GM12878 (cell line): ENCODE data around the gene AEN. TPM values are rescaled to one million over a fixed set of nuclear protein-coding genes. Genes with fewer than 3 reads are reported as not detected.

Experiments
- ATAC-seq: fragments of 200-7000 bp; cut with Tn5 transposase; 3 replicates; pipeline ENCODE4 v1.9.1; 2020; ENCODE audit warnings: mild to moderate bottlenecking, moderate library complexity
- BruUV-seq: library from RNA; stranded (reverse); fragments of 400-500 nt; replicated peaks from 2 replicates; lab custom pipeline; 2021; lab: Mats Ljungman, UMichigan
- CTCF ChIA-PET: fragments of 300-600 bp; sonication (Branson Sonifier 250); formaldehyde crosslinking; extraction: SDS; loops from one replicate; lab custom pipeline; 2021; ENCODE audit warnings: inconsistent platforms; lab: Yijun Ruan, JAX
- POLR2A ChIA-PET: fragments of 350-600 bp; formaldehyde crosslinking; extraction: SDS; loops from one replicate; lab custom pipeline; 2021; ENCODE audit warnings: inconsistent platforms; lab: Charles Lee
- RAD21 ChIA-PET: fragments of 300-600 bp; sonication (Branson Sonifier 250); formaldehyde crosslinking; loops from one replicate; lab custom pipeline; 2023; ENCODE audit warnings: antibody characterized with exemption; ENCODE audit not compliant: unreplicated experiment; lab: Charles Lee
- SMC1A ChIA-PET: fragments of 300-600 bp; sonication (Branson Sonifier 250); formaldehyde crosslinking; loops from one replicate; lab custom pipeline; 2023; ENCODE audit not compliant: unreplicated experiment, uncharacterized antibody; lab: Charles Lee
- DNase-seq: peaks from one replicate; pipeline ENCODE4 v3.0.0-alpha.2; 2011; ENCODE audit warnings: low read depth, low spot score
- FAIRE-seq: peaks from 3 replicates; lab custom pipeline; 2011; peaks lifted over from hg19 to GRCh38; lab: Jason Lieb, UNC
- H2AFZ ChIP-seq: 2 replicates; pipeline ENCODE4 v1.6.0; 2011; ENCODE audit warnings: low read depth, low read length, control low read depth; ENCODE audit not compliant: control insufficient read depth
- H3K27ac ChIP-seq: 2 replicates; pipeline ENCODE4 v1.5.1; 2011; ENCODE audit warnings: control low read depth; ENCODE audit not compliant: control insufficient read depth, insufficient read depth
- H3K27me3 ChIP-seq, 2 experiments: replicated peaks in 1 of 2; 2 replicates each; pipeline versions ENCODE4 v1.6.0 to v1.6.1; 2011; ENCODE audit warnings: low read length in 1 of 2; ENCODE audit not compliant: control insufficient read depth in 2 of 2, insufficient read depth in 2 of 2
- H3K36me3 ChIP-seq, 2 experiments: 2 replicates each; pipeline ENCODE4 v1.5.1; 2011; ENCODE audit warnings: low read length in 1 of 2; ENCODE audit not compliant: control insufficient read depth in 2 of 2, insufficient read depth in 2 of 2
- H3K4me1 ChIP-seq: 2 replicates; pipeline ENCODE4 v1.6.1; 2011; ENCODE audit warnings: mild to moderate bottlenecking, low read length, moderate library complexity, mixed read lengths; ENCODE audit not compliant: control insufficient read depth, insufficient read depth
- H3K4me2 ChIP-seq: 2 replicates; pipeline ENCODE4 v1.6.0; 2011; ENCODE audit warnings: control low read depth; ENCODE audit not compliant: control insufficient read depth, insufficient read depth
- H3K4me3 ChIP-seq: fragments of 200-600 bp; sonication (generic); 2 replicates; pipeline ENCODE4 v1.5.1; 2016
- H3K79me2 ChIP-seq: 2 replicates; pipeline ENCODE4 v1.6.0; 2011; ENCODE audit warnings: low read length; ENCODE audit not compliant: control insufficient read depth, insufficient read depth
- H3K9ac ChIP-seq: 2 replicates; pipeline ENCODE4 v1.8.0; 2011; ENCODE audit warnings: low read length, control low read depth, mixed read lengths; ENCODE audit not compliant: control insufficient read depth, insufficient read depth
- H3K9me3 ChIP-seq: replicated peaks from 3 replicates; pipeline ENCODE4 v1.5.1; 2011; ENCODE audit warnings: mild to moderate bottlenecking, low read length; ENCODE audit not compliant: control insufficient read depth, insufficient read depth
- H4K20me1 ChIP-seq: 2 replicates; pipeline ENCODE4 v1.6.0; 2011; ENCODE audit not compliant: control insufficient read depth, insufficient read depth
- BCL11A ChIP-seq: IDR thresholded peaks from 2 replicates; pipeline ENCODE4 v1.6.1; 2011; ENCODE audit warnings: low read depth, low read length
- DPF2 ChIP-seq: fragments of 450-650 bp; IDR thresholded peaks from 2 replicates; pipeline ENCODE4 v1.6.1; 2017; ENCODE audit warnings: mild to moderate bottlenecking
- EP300 ChIP-seq, 2 experiments: fragments of 150-350 bp in 1 of 2; IDR thresholded peaks; 2 replicates each; pipeline ENCODE4 v1.6.1; 2011 to 2012; ENCODE audit warnings: low read depth in 2 of 2, low read length in 2 of 2, borderline replicate concordance in 1 of 2, improper control_type of control experiment in 1 of 2, inconsistent platforms in 1 of 2; ENCODE audit not compliant: control insufficient read depth in 1 of 2
- ZNF622 ChIP-seq: fragments of 450-650 bp; IDR thresholded peaks from 2 replicates; pipeline ENCODE4 v1.6.1; 2017; ENCODE audit warnings: mild to moderate bottlenecking, inconsistent platforms
- ZSCAN29 ChIP-seq: fragments of 450-650 bp; IDR thresholded peaks from 2 replicates; pipeline ENCODE4 v1.6.1; 2017; ENCODE audit warnings: mild to moderate bottlenecking, moderate library complexity
- WGBS: methylation state at CpG from one replicate; pipeline ENCODE4 v1.1.6; 2016; ENCODE audit warnings: low lambda C conversion rate; ENCODE audit not compliant: insufficient replicate concordance, insufficient coverage; ENCODE audit errors: missing lambda C conversion rate; 5-methylcytosine and 5-hydroxymethylcytosine counted together
- in situ Hi-C: fragments of 300-500 bp; cut with MboI; formaldehyde crosslinking; loops from 9 replicates; pipeline ENCODE4 v1.14.3; 2018; ENCODE audit warnings: mixed read lengths
- intact Hi-C: fragments of 100-400 bp; cut with micrococcal nuclease; formaldehyde crosslinking; loops from one replicate; pipeline ENCODE4 v1.14.2; 2022; ENCODE audit not compliant: unreplicated experiment
- polyA plus RNA-seq, 11 experiments: library from polyadenylated mRNA; depleted of rRNA in 4 of 11; unstranded in 6 of 11; stranded (reverse) in 5 of 11; fragments of >200 nt; fragmentation: Nextera tagmentation in 4 of 11; fragmentation: Illumina TruSeq in 1 of 11; extraction: Ambion mirVana in 4 of 11; extraction: Trizol in 1 of 11; gene quantifications; 1 replicate in 1 of 11; 2 replicates in 10 of 11; pipeline versions ENCODE4 v1.2.1 to v1.2.3, GENCODE V29; 2011 to 2016; ENCODE audit warnings: inconsistent platforms in 2 of 11, missing spikeins in 2 of 11, low read depth in 1 of 11
- total RNA-seq, 4 experiments: library from RNA; depleted of rRNA in 3 of 4; stranded (reverse); fragments of >200 nt in 3 of 4; fragmentation: Illumina TruSeq in 1 of 4; extraction: Trizol in 1 of 4; gene quantifications; 2 replicates each; pipeline versions ENCODE4 v1.2.1 to v1.2.3, GENCODE V29; 2013 to 2021
- TF ChIP-seq, protein P1 (sequence below): IDR thresholded peaks from 2 replicates; pipeline ENCODE4 v1.6.1; 2012; ENCODE audit warnings: low read length, inconsistent platforms
- TF ChIP-seq, protein P2 (sequence below): fragments of 450-650 bp; IDR thresholded peaks from 2 replicates; pipeline ENCODE4 v1.6.1; 2016; ENCODE audit warnings: mild to moderate bottlenecking, moderate library complexity, borderline replicate concordance
- TF ChIP-seq, protein P3 (sequence below): fragments of 450-650 bp; IDR thresholded peaks from 2 replicates; pipeline ENCODE4 v1.6.1; 2017; ENCODE audit warnings: low read depth, mild to moderate bottlenecking, moderate library complexity
- TF ChIP-seq, protein P4 (sequence below): fragments of 450-650 bp; IDR thresholded peaks from 2 replicates; pipeline ENCODE4 v1.6.1; 2017; ENCODE audit warnings: mild to moderate bottlenecking, low read depth, inconsistent platforms; ENCODE audit not compliant: poor library complexity, severe bottlenecking

Gene AEN
- total and polyA plus RNA-seq, 10 of the 15 experiments (the other 5 are each of a cell fraction or from before 2014, with no cell fraction given), result 11.7 to 81.2 (median 53.7) TPM

DNA sequence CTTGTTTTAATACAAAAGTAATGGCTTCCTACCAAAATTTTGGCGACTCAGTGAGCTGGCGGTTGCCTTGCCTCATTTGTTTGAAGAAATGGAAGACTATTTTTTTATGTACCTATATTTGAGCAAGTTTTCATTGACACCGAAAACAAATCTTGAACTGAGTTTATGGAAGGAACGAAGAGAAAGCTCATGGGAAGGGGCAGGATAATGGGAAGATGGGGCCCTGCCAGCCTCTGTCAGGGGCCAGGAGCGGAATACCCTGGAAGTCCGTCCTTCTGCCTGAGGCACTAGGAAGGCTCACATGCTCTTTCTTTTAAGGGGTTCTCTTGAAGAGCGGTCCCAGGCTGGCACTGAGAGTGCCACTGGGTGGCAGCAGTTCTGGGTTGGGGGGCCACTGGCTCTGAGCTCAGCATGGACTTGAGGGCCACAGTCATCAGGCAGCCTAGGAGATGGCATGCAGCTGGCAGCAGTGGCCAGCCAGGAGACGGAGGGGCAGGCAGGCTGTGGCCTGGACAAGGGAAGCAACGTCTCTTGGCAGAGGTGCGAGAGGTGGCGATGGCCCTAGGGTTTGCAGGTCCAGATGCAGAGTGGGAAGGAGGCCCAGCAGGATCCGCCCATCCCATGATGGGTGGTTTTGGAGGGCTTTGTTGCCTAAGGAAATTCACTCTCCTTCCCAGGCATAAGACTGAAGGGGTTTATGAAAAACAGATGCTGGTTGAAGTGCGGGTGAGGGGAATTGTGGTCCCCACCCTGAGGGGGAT, 59.3 kb downstream of the AEN start:
- Histone ChIP-seq H3K4me3 (no peak overlapping the region), H3K27me3 (no peaks in the 10 kb centered on the region; a peak in 1 of 4 replicates), H2AFZ (no peak overlapping the region), H3K4me1 (peaks cover 6% of the 10 kb centered on the region), H3K27ac (no peak overlapping the region), H3K79me2 (no peaks in the 10 kb centered on the region), H4K20me1 (no peaks in the 10 kb centered on the region), H3K4me2 (no peak overlapping the region), H3K9me3 (no peaks in the 10 kb centered on the region), H3K36me3 (no peaks in the 10 kb centered on the region), H3K9ac (no peak overlapping the region)
- FAIRE-seq (no peak), ATAC-seq (no peak), DNase-seq (no peak)
- ChIA-PET RAD21 (no interaction called here), POLR2A (no interaction called here), CTCF (interaction anchor here (1.0 to 1.4 kb wide), 2 partner anchors 9 to 16 kb away, joined by 3 to 4 read pairs; no protein-coding TSS in a partner anchor), SMC1A (interaction anchor here (1.3 kb wide), 1 partner anchor 56 kb away, joined by 5 read pairs; no protein-coding TSS in a partner anchor)
- BruUV-seq, result no TSS peak
- in situ Hi-C loops (no loop called here), intact Hi-C loops (no loop called here)
- WGBS, result 62% methylated on average over 13 of the region's 13 CpGs
- TF ChIP-seq, protein P1, sequence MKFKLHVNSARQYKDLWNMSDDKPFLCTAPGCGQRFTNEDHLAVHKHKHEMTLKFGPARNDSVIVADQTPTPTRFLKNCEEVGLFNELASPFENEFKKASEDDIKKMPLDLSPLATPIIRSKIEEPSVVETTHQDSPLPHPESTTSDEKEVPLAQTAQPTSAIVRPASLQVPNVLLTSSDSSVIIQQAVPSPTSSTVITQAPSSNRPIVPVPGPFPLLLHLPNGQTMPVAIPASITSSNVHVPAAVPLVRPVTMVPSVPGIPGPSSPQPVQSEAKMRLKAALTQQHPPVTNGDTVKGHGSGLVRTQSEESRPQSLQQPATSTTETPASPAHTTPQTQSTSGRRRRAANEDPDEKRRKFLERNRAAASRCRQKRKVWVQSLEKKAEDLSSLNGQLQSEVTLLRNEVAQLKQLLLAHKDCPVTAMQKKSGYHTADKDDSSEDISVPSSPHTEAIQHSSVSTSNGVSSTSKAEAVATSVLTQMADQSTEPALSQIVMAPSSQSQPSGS, result no peak
- TF ChIP-seq DPF2 (no peak), ZSCAN29 (no peak), EP300 (IDR thresholded peaks at IDR 0.05; ENCODE audit: borderline replicate concordance in 1 of 2, control insufficient read depth in 1 of 2, low read depth in 2 of 2, low read length in 2 of 2) (no peak), BCL11A (no peak), ZNF622 (no peak)
- TF ChIP-seq, protein P2, sequence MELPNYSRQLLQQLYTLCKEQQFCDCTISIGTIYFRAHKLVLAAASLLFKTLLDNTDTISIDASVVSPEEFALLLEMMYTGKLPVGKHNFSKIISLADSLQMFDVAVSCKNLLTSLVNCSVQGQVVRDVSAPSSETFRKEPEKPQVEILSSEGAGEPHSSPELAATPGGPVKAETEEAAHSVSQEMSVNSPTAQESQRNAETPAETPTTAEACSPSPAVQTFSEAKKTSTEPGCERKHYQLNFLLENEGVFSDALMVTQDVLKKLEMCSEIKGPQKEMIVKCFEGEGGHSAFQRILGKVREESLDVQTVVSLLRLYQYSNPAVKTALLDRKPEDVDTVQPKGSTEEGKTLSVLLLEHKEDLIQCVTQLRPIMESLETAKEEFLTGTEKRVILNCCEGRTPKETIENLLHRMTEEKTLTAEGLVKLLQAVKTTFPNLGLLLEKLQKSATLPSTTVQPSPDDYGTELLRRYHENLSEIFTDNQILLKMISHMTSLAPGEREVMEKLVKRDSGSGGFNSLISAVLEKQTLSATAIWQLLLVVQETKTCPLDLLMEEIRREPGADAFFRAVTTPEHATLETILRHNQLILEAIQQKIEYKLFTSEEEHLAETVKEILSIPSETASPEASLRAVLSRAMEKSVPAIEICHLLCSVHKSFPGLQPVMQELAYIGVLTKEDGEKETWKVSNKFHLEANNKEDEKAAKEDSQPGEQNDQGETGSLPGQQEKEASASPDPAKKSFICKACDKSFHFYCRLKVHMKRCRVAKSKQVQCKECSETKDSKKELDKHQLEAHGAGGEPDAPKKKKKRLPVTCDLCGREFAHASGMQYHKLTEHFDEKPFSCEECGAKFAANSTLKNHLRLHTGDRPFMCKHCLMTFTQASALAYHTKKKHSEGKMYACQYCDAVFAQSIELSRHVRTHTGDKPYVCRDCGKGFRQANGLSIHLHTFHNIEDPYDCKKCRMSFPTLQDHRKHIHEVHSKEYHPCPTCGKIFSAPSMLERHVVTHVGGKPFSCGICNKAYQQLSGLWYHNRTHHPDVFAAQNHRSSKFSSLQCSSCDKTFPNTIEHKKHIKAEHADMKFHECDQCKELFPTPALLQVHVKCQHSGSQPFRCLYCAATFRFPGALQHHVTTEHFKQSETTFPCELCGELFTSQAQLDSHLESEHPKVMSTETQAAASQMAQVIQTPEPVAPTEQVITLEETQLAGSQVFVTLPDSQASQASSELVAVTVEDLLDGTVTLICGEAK, result no peak
- TF ChIP-seq, protein P3, sequence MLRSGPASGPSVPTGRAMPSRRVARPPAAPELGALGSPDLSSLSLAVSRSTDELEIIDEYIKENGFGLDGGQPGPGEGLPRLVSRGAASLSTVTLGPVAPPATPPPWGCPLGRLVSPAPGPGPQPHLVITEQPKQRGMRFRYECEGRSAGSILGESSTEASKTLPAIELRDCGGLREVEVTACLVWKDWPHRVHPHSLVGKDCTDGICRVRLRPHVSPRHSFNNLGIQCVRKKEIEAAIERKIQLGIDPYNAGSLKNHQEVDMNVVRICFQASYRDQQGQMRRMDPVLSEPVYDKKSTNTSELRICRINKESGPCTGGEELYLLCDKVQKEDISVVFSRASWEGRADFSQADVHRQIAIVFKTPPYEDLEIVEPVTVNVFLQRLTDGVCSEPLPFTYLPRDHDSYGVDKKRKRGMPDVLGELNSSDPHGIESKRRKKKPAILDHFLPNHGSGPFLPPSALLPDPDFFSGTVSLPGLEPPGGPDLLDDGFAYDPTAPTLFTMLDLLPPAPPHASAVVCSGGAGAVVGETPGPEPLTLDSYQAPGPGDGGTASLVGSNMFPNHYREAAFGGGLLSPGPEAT, result no peak
- TF ChIP-seq, protein P4, sequence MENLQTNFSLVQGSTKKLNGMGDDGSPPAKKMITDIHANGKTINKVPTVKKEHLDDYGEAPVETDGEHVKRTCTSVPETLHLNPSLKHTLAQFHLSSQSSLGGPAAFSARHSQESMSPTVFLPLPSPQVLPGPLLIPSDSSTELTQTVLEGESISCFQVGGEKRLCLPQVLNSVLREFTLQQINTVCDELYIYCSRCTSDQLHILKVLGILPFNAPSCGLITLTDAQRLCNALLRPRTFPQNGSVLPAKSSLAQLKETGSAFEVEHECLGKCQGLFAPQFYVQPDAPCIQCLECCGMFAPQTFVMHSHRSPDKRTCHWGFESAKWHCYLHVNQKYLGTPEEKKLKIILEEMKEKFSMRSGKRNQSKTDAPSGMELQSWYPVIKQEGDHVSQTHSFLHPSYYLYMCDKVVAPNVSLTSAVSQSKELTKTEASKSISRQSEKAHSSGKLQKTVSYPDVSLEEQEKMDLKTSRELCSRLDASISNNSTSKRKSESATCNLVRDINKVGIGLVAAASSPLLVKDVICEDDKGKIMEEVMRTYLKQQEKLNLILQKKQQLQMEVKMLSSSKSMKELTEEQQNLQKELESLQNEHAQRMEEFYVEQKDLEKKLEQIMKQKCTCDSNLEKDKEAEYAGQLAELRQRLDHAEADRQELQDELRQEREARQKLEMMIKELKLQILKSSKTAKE, result no peak
